Measurements from ENCODE around the gene PRSS50. TPM values are rescaled to one million over a fixed set of nuclear protein-coding genes. Genes with fewer than 3 reads are reported as not detected.
A peak's percentile ranks its signal among the peaks of the same experiment; 100 is the strongest.

PRSS50 gene
- total RNA-seq, 4 donors from 2014 or later = 0.21 to 0.55 TPM; not detected in 2

DNA sequence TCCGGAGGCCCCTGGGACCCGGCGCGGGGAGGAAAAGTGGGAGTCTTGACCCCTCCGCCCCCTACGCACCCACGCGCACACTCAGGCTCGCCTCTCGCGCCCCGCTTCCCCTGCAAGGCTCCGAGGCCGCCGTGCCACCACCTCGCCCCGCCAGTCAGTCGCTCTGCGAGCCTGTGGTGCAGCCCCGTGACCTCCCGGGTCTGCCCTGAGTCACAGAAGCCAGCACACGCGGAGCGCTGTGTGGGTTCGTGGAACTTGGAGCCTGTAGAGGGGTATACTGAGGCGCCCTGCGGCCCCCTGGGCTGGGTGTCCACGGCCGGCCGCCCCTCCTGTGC is 23.8 kb downstream of the PRSS50 start:
- peak overlapping the region; percentile 52 to 70 for H3K27ac ChIP-seq
- H3K9me3 ChIP-seq = no peaks in the 10 kb centered on the region
- no peak for DNase-seq
- no peak for TF ChIP-seq POLR2A (IDR thresholded peaks at IDR 0.05)
- TF ChIP-seq, protein P1, sequence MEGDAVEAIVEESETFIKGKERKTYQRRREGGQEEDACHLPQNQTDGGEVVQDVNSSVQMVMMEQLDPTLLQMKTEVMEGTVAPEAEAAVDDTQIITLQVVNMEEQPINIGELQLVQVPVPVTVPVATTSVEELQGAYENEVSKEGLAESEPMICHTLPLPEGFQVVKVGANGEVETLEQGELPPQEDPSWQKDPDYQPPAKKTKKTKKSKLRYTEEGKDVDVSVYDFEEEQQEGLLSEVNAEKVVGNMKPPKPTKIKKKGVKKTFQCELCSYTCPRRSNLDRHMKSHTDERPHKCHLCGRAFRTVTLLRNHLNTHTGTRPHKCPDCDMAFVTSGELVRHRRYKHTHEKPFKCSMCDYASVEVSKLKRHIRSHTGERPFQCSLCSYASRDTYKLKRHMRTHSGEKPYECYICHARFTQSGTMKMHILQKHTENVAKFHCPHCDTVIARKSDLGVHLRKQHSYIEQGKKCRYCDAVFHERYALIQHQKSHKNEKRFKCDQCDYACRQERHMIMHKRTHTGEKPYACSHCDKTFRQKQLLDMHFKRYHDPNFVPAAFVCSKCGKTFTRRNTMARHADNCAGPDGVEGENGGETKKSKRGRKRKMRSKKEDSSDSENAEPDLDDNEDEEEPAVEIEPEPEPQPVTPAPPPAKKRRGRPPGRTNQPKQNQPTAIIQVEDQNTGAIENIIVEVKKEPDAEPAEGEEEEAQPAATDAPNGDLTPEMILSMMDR (IDR thresholded peaks at IDR 0.05) = no peak
- H3K4me3 ChIP-seq = peak overlapping the region; percentile 53 to 55
- H3K4me1 ChIP-seq = peaks cover 0 to 11% of the 10 kb centered on the region in 2 donors
- no peaks in the 10 kb centered on the region for H3K27me3 ChIP-seq
- H3K36me3 ChIP-seq = no peaks in the 10 kb centered on the region
- intact Hi-C loops (cut with DNase I; ENCODE audit: low total_unique reads) = no loop called here

DNA sequence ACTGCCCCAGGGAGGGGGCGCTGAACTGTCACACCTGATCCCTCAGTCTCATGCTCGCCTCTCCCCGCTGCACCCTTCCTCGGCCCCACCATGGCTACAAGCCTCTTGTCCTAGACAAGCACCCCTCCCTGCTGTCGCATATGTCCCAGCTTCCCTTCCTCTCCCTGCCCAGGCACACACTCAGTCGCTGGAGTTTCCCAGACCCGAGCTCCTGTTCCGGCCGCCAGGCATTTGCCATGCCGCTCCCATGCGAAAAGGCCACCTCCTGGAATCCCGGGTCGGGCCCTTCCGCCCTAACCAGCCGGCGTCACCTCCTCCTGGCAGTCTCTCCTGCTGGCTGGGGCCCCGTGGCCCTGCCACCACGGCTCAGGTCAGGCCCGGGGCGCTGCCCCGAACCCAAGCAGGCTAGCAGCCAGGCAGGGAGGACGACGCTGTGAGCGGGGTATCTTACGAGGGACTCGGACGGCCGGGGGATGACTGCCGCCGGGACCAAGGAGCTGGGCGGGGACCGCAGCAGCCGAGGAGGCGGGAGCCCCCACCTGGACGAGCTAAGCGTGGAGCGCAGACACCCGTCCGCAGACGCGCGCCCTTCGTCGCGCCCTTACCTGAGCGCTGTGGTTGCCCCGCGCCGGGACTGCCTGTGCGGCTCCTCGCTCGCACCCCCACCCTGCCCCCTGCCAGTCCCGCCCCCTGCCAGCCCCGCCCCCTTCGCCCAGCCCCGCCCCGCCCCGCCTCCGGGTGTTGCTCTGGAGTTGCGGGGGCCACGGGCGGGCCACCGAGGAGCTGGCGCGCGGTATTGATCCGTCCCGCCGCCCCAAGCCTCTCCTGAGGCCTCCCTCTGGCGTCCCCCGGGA is 24.4 kb downstream of the PRSS50 start, which contains the start of gene ALS2CL:
Gene ALS2CL, minus strand, starts transcription at position 642 of the 854 bp plus-strand sequence. CDS start 4,239 bp downstream, outside the sequence.
- H3K36me3 ChIP-seq = no peaks in the 10 kb centered on the region
- H3K4me3 ChIP-seq = peak within 1 kb of the TSS; percentile 53 to 55
- H3K27me3 ChIP-seq = no peaks in the 10 kb centered on the region
- intact Hi-C loops (cut with DNase I; ENCODE audit: low total_unique reads) = no loop called here
- no peaks in the 10 kb centered on the region for H3K9me3 ChIP-seq
- H3K27ac ChIP-seq = peak within 1 kb of the TSS; percentile 52 to 70
- TF ChIP-seq, protein P1 (IDR thresholded peaks at IDR 0.05) = no peak
- TF ChIP-seq POLR2A (IDR thresholded peaks at IDR 0.05) = peak in 1 of 2 donors; percentile 57
- peak; percentile 49 to 54 for DNase-seq
- peaks cover 0 to 11% of the 10 kb centered on the region in 2 donors for H3K4me1 ChIP-seq

DNA sequence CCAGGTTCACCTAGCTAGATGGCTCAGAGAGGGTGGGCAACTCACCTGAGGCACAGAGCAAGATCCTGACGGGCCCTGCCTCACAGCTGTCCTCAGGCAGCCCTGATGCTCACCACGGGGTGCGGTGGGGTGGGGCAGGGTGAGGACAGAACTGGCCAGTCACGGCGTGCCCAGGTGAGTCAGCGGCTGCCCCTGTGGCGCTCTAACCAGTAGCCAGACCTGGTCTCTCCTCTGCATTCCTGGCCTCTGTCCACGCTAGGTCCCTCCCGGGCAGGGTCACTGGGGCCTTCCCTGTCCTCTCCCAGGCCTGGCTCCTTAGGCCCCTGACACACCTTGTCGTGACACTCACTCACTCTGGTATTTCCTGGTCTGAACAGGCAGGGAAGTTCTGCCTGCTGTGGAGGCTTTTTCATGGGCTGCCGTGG is 25.1 kb downstream of the PRSS50 start:
- H3K4me3 ChIP-seq = peak overlapping the region; percentile 53 to 55
- peaks cover 0 to 11% of the 10 kb centered on the region in 2 donors for H3K4me1 ChIP-seq
- DNase-seq = no peak
- TF ChIP-seq POLR2A (IDR thresholded peaks at IDR 0.05) = no peak
- TF ChIP-seq, protein P1 (IDR thresholded peaks at IDR 0.05) = no peak
- H3K9me3 ChIP-seq = no peaks in the 10 kb centered on the region
- intact Hi-C loops (cut with DNase I; ENCODE audit: low total_unique reads) = no loop called here
- no peaks in the 10 kb centered on the region for H3K27me3 ChIP-seq
- H3K27ac ChIP-seq = peak overlapping the region; percentile 52 to 70
- no peaks in the 10 kb centered on the region for H3K36me3 ChIP-seq

DNA sequence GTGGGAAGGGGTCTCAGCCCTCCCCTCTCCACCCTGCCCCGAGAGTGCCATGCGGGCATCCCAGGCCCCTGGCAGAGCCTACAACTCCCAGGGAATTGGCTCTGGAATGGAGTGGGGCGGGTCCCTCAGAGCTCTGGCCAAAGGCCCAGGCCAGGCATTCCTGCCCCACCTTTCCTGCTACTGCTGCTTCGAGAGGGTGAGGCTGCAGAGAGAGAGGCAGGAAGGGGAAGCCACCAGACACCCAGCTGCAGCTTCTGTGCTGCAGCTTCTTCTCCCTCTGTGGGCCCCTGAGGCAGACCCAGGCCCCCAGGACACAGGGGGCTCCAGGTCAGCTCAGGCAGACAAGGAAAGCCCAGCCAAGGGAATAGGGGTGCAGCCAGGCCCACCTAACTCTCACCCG is 26.9 kb downstream of the PRSS50 start:
- H3K27ac ChIP-seq = no peak overlapping the region
- no peak overlapping the region for H3K4me3 ChIP-seq
- H3K27me3 ChIP-seq = no peaks in the 10 kb centered on the region
- DNase-seq = peak in 1 of 2 donors; percentile 37
- no peaks in the 10 kb centered on the region for H3K36me3 ChIP-seq
- intact Hi-C loops (cut with DNase I; ENCODE audit: low total_unique reads) = no loop called here
- no peaks in the 10 kb centered on the region for H3K9me3 ChIP-seq
- peaks cover 0 to 11% of the 10 kb centered on the region in 2 donors for H3K4me1 ChIP-seq
- no peak for TF ChIP-seq POLR2A (IDR thresholded peaks at IDR 0.05)
- TF ChIP-seq, protein P1 (IDR thresholded peaks at IDR 0.05) = no peak

DNA sequence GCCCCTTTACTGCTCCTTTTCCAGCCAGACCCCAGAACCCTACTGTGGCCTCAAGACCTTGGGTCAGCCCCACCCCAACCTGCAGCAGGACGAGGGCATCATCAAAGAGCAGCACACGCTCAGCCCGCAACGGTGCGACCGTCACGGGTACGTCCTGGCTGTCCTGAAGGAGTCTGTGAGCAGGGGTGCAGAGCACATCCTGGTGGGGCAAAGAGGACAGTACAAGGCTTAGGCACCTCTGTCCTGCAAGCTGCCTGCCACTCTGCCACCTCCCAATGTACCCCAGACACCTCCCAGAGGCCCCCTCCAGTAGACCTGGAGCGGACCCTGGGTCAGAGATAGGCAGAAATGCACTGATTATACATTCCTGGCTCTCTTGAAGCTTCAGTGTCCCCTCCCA is 32.2 kb downstream of the PRSS50 start:
- Histone ChIP-seq H3K4me3 (no peak overlapping the region), H3K9me3 (no peaks in the 10 kb centered on the region), H3K27ac (no peak overlapping the region), H3K36me3 (no peaks in the 10 kb centered on the region), H3K27me3 (no peaks in the 10 kb centered on the region), H3K4me1 (no peaks in the 10 kb centered on the region)
- DNase-seq = no peak
- intact Hi-C loops (cut with DNase I; ENCODE audit: low total_unique reads) = no loop called here
- no peak for TF ChIP-seq POLR2A (IDR thresholded peaks at IDR 0.05)
- TF ChIP-seq, protein P1 (IDR thresholded peaks at IDR 0.05) = no peak

Data from uterus (tissue), 4 donors.